Epithelial cell of esophagus (primary cell): Measurements from ENCODE around the gene CGB2.
"Not testable (repeated sequence)": the region's sequence is repeated elsewhere in the genome, so short reads cannot be mapped to it uniquely, and the experiment has no call there.

ENCODE experiments used
- DNase-seq: peaks from one replicate; pipeline ENCODE4 v3.0.0; 2010; ENCODE audit warnings: low read depth
- H3K4me3 ChIP-seq: 2 replicates; pipeline ENCODE4 v1.5.1; 2011; ENCODE audit warnings: mild to moderate bottlenecking, low read length, control low read depth
- TF ChIP-seq, protein P1 (sequence below): IDR thresholded peaks from 2 replicates; pipeline ENCODE4 v1.5.1; 2011; ENCODE audit warnings: low read depth, mild to moderate bottlenecking, low read length, control low read depth, inconsistent platforms; ENCODE audit not compliant: insufficient read depth; ENCODE audit errors: missing control alignments

Gene CGB2

DNA sequence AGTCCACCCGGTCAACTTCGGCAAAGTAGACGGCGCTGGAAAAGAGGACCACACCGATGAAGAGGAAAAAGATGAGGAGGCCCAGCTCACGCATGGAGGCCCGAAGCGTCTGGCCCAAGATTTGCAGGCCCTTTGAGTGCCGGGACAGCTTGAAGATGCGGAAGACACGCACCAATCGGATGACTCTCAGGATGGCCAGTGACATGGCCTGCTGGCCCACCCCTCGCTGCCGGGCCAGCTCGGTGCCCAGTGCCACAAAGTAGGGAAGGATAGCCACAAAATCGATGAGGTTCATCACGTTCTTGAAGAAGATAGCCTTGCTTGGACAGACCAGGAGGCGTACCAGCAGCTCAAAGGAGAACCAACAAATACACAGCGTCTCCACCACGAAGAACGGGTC, 38.7 kb downstream of the CGB2 start:
- TF ChIP-seq, protein P1, sequence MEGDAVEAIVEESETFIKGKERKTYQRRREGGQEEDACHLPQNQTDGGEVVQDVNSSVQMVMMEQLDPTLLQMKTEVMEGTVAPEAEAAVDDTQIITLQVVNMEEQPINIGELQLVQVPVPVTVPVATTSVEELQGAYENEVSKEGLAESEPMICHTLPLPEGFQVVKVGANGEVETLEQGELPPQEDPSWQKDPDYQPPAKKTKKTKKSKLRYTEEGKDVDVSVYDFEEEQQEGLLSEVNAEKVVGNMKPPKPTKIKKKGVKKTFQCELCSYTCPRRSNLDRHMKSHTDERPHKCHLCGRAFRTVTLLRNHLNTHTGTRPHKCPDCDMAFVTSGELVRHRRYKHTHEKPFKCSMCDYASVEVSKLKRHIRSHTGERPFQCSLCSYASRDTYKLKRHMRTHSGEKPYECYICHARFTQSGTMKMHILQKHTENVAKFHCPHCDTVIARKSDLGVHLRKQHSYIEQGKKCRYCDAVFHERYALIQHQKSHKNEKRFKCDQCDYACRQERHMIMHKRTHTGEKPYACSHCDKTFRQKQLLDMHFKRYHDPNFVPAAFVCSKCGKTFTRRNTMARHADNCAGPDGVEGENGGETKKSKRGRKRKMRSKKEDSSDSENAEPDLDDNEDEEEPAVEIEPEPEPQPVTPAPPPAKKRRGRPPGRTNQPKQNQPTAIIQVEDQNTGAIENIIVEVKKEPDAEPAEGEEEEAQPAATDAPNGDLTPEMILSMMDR: no peak
- H3K4me3 ChIP-seq: no peak overlapping the region
- no peak for DNase-seq

DNA sequence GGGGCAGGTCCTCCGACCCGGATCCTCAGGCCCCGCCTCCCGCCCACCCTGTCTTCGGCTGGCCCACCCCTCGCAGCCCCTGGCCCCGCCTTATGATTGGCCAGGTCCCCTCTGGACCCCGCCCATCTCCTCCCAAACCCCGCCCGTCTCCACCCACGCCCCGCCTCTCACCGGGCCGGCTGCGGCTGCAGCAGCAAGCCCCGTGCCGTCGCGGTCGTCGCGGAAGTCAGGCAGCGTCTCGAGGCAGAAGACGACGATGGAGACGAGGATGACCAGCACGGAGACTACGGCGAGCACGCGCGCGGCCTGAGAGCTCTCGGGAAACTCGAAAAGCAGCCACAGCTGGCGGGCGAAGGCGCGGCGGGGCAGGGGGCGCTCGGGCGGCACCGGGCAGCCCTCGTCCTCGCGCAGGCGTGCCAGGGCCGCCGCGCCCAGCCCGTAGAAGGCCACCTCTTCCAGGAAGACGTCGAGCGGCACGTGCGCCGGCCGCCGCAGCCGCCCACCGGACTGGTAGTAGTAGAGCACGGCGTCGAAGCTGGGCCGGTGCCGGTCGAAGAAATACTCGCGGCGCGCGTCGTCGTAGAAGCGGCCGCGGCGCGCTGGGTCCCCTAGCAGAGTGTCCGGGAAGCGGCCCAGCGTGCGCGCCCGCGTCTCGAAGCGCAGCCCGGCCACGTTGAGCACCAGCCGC, 40.3 kb downstream of the CGB2 start:
- DNase-seq: no peak

DNA sequence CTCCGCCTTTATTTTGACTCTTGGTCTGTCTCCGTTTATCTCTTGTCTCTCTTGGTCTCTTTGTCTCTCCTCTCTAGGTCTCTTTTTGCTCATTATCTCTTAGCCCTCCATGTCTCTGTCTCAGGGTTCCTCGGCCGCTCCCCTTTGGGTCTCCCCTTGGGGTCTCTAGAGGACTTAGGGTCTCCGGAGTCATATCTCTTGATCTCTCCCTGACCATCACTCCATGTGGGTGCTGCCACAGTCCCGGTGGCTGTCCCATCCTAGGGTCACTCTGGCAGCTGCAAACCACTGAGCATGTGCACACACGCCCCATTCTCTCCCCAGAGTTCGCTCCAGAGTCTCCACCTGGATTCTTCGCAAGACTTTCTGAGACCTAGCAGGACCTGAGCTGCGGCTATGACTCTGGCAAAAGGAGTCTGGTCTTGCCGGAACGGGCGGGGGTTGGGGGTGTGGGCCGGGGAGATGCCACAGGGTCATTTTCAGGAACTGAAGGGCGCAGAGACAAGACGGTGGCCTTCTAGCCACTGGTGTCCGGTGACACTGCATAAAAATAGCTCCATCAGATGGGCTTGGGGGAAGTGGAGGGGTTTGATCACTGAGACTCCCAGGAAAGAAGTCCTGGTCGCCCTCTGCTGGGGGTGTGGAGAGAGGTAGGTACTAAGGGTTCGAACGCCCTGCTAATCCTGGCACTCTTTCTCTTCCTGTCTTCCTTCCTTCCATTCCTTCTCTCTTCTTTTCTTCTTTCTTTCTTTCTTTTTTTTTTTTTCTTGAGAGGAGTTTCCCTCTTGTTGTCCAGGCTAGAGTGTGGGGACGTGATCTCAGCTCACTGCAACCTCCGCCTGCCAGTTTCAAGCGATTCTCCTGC, 42.1 kb downstream of the CGB2 start:
- TF ChIP-seq, protein P1: peak; percentile 31
- no peak overlapping the region for H3K4me3 ChIP-seq
- DNase-seq: peak; percentile 39

More for the DNA sequence above, 40.3 kb downstream of the CGB2 start:
- no peak overlapping the region for H3K4me3 ChIP-seq
- TF ChIP-seq, protein P1: no peak

DNA sequence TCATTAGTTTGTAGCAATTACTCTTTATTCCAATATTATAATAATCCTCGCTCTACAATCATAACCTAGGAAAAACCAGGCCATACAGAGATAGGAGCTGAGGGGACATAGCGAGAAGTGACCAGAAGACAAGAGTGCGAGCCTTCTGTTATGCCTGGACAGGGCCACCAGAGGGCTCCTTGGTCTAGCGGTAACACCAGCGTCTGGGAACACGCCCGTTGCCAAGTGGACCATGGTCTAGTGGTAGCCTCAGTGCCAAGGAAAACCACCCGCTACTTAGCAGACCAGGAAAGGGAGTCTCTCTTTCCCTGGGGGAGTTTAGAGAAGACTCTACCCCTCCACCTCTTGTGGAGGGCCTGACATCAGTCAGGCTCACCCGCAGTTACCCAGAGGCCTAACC, 43.2 kb downstream of the CGB2 start:
- H3K4me3 ChIP-seq: not testable (repeated sequence)
- DNase-seq: peak; percentile 51
- TF ChIP-seq, protein P1: peak; percentile 57

DNA sequence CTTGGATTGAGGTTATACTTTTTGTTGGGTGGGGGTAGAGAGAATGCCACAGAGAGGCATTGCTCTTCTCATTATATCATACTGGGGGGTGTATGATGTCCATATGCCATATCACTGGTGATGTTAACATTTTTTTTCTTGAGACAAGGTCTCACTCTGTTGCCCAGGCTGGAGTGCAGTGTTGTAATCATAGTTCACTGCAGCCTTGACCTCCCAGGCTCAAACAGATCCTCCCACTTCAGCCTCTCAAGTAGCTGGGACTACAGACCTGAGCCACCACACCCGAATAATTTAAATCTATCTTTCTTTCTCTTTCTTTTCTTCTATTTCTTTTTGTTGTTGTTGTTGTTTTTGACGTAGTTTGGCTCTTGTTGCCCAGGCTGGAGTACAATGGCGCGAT, 48.7 kb downstream of the CGB2 start:
- no peak overlapping the region for H3K4me3 ChIP-seq
- DNase-seq: no peak
- TF ChIP-seq, protein P1: no peak

DNA sequence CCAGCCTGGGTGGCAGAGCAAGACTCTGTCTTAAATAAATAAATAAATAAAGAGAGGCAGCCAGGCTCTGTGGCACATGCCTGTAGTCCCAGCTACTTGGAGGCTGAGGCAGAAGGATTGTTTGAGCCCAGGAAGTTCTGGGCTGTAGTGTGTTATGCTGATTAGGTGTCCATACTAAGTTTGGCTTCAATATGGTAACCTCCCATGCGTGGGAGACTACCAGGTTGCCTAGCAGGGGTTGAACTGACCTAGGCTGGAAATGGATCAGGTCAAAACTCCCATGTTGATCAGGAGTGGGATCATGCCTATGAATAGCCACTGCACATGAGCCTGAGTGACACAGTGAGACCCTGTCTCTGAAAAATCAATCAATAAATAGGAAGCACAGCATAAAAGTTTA, 49.6 kb downstream of the CGB2 start:
- H3K4me3 ChIP-seq: no peak overlapping the region
- TF ChIP-seq, protein P1: no peak
- DNase-seq: no peak
